IMR-90 (cell line): Measurements from ENCODE around the gene TLCD5. TPM values are rescaled to one million over a fixed set of nuclear protein-coding genes. Genes with fewer than 3 reads are reported as not detected.

Experiments used
- ATAC-seq: fragments of 200-7000 bp; cut with Tn5 transposase; 2 replicates; pipeline ENCODE4 v1.9.1; 2020; ENCODE audit warnings: low read depth, mild to moderate bottlenecking, moderate library complexity
- BruUV-seq: library from RNA; stranded (reverse); fragments of 400-500 nt; replicated peaks from 2 replicates; lab custom pipeline; 2021; lab: Mats Ljungman, UMichigan
- CTCF ChIA-PET: fragments of 300-600 bp; formaldehyde crosslinking; extraction: SDS; loops from one replicate; lab custom pipeline; 2021; ENCODE audit warnings: antibody characterized with exemption; lab: Yijun Ruan, JAX
- POLR2A ChIA-PET: fragments of 300-600 bp; sonication (Branson Sonifier 250); formaldehyde crosslinking; loops from one replicate; lab custom pipeline; 2022; ENCODE audit warnings: antibody characterized with exemption; ENCODE audit not compliant: unreplicated experiment; lab: Charles Lee
- DNase-seq: peaks from one replicate; pipeline ENCODE4 v3.0.0; 2013
- H2AFZ ChIP-seq: replicated peaks from 2 replicates; pipeline ENCODE3; 2013; ENCODE audit warnings: low read length, mild to moderate bottlenecking; ENCODE audit not compliant: poor library complexity
- H2AK5ac ChIP-seq: 2 replicates; pipeline ENCODE4 v1.6.1; 2013; ENCODE audit warnings: low read depth, low read length, inconsistent platforms
- H2AK9ac ChIP-seq: replicated peaks from 2 replicates; pipeline ENCODE3; 2013; ENCODE audit warnings: mild to moderate bottlenecking, low read depth, low read length, moderate library complexity; ENCODE audit not compliant: poor library complexity
- H2BK120ac ChIP-seq: 2 replicates; pipeline ENCODE4 v1.6.1; 2013; ENCODE audit warnings: low read depth, low read length, inconsistent platforms
- H2BK15ac ChIP-seq: 3 replicates; pipeline ENCODE4 v1.6.1; 2013; ENCODE audit warnings: low read depth, low read length, inconsistent platforms
- H2BK20ac ChIP-seq: 2 replicates; pipeline ENCODE4 v1.6.1; 2013; ENCODE audit warnings: low read depth, mild to moderate bottlenecking, inconsistent platforms, low read length, moderate library complexity
- H2BK5ac ChIP-seq: 2 replicates; pipeline ENCODE4 v1.6.1; 2013; ENCODE audit warnings: mild to moderate bottlenecking, low read depth, low read length, inconsistent platforms; ENCODE audit not compliant: poor library complexity, severe bottlenecking
- H3K14ac ChIP-seq: replicated peaks from 2 replicates; pipeline ENCODE4 v1.6.1; 2013; ENCODE audit warnings: low read depth, low read length, inconsistent platforms
- H3K18ac ChIP-seq: 2 replicates; pipeline ENCODE4 v1.6.1; 2013; ENCODE audit warnings: low read depth, low read length, control low read depth
- H3K23ac ChIP-seq: 2 replicates; pipeline ENCODE4 v1.6.1; 2013; ENCODE audit warnings: low read depth, low read length, inconsistent platforms
- H3K27ac ChIP-seq: 2 replicates; pipeline ENCODE4 v1.5.1; 2013; ENCODE audit warnings: mild to moderate bottlenecking, control low read depth, low read length; ENCODE audit not compliant: insufficient read depth
- H3K27me3 ChIP-seq: 2 replicates; pipeline ENCODE4 v1.6.1; 2013; ENCODE audit warnings: low read length; ENCODE audit not compliant: control insufficient read depth, insufficient read depth
- H3K36me3 ChIP-seq: 2 replicates; pipeline ENCODE4 v1.6.1; 2013; ENCODE audit warnings: low read length, mixed read lengths; ENCODE audit not compliant: control insufficient read depth, insufficient read depth
- H3K4ac ChIP-seq: 2 replicates; pipeline ENCODE4 v1.6.1; 2013; ENCODE audit warnings: low read depth, low read length, inconsistent platforms
- H3K4me1 ChIP-seq: 2 replicates; pipeline ENCODE4 v1.6.1; 2013; ENCODE audit warnings: low read length, mixed read lengths; ENCODE audit not compliant: control insufficient read depth, insufficient read depth
- H3K4me2 ChIP-seq: 2 replicates; pipeline ENCODE4 v1.6.1; 2013; ENCODE audit warnings: low read depth, mild to moderate bottlenecking, control low read depth, low read length, moderate library complexity
- H3K4me3 ChIP-seq: 2 replicates; pipeline ENCODE4 v1.5.1; 2013; ENCODE audit warnings: low read depth, mild to moderate bottlenecking, control low read depth, low read length, moderate library complexity; ENCODE audit not compliant: insufficient read depth
- H3K56ac ChIP-seq: 2 replicates; pipeline ENCODE4 v1.6.1; 2013; ENCODE audit warnings: low read length, inconsistent platforms; ENCODE audit not compliant: insufficient read depth; ENCODE audit errors: extremely low read depth
- H3K79me1 ChIP-seq, 2 experiments: 2 replicates each; pipeline ENCODE4 v1.6.1; 2013; ENCODE audit warnings: low read length in 2 of 2, inconsistent platforms in 1 of 2, low read depth in 1 of 2
- H3K9ac ChIP-seq: 2 replicates; pipeline ENCODE4 v1.6.1; 2013; ENCODE audit warnings: low read depth, low read length, control low read depth
- H3K9me1 ChIP-seq: 2 replicates; pipeline ENCODE4 v1.6.1; 2013; ENCODE audit warnings: low read length, inconsistent platforms; ENCODE audit not compliant: insufficient read depth
- H3K9me3 ChIP-seq: 2 replicates; pipeline ENCODE4 v1.6.1; 2013; ENCODE audit warnings: low read length; ENCODE audit not compliant: control insufficient read depth, insufficient read depth
- H4K20me1 ChIP-seq: 2 replicates; pipeline ENCODE4 v1.6.1; 2013; ENCODE audit warnings: low read length, inconsistent platforms; ENCODE audit not compliant: insufficient read depth
- H4K5ac ChIP-seq: 2 replicates; pipeline ENCODE4 v1.6.1; 2013; ENCODE audit warnings: mild to moderate bottlenecking, low read depth, low read length, control low read depth
- H4K8ac ChIP-seq, 2 experiments: 2 replicates each; pipeline ENCODE4 v1.6.1; 2013; ENCODE audit warnings: low read depth in 2 of 2, low read length in 2 of 2, control low read depth in 1 of 2, inconsistent platforms in 1 of 2
- H4K91ac ChIP-seq: 2 replicates; pipeline ENCODE4 v1.6.1; 2013; ENCODE audit warnings: low read depth, low read length, inconsistent platforms; ENCODE audit not compliant: insufficient read depth
- MAFK ChIP-seq: IDR thresholded peaks from 2 replicates; pipeline ENCODE4 v1.6.1; 2012; ENCODE audit warnings: low read depth, low read length, improper control_type of control experiment
- SMC3 ChIP-seq: fragments of 150-350 bp; IDR thresholded peaks from 2 replicates; pipeline ENCODE4 v1.6.1; 2016; ENCODE audit warnings: low read depth, mild to moderate bottlenecking, antibody characterized with exemption, low read length, moderate library complexity
- WGBS, 2 experiments: methylation state at CpG; one replicate each; pipeline versions ENCODE4 v1.1.5 to v1.1.7; 2013; ENCODE audit warnings: missing lambda C conversion rate in 2 of 2; ENCODE audit not compliant: insufficient read length in 1 of 2; ENCODE audit errors: extremely low coverage in 2 of 2; 5-methylcytosine and 5-hydroxymethylcytosine counted together
- dilution Hi-C: fragments of 300-500 bp; cut with HindIII; formaldehyde crosslinking; loops from one replicate; pipeline ENCODE4 v1.14.3; 2018; ENCODE audit warnings: low sequenced_read_pairs; ENCODE audit not compliant: unreplicated experiment
- in situ Hi-C: fragments of 300-500 bp; cut with MboI; formaldehyde crosslinking; loops from 3 replicates; pipeline ENCODE4 v1.14.3; 2019; ENCODE audit warnings: low sequenced_read_pairs, inconsistent platforms, mixed read lengths
- intact Hi-C: fragments of 100-400 bp; cut with micrococcal nuclease; formaldehyde crosslinking; loops from 2 replicates; pipeline ENCODE4 v1.10.0; 2022
- polyA plus RNA-seq, 3 experiments: library from polyadenylated mRNA; depleted of rRNA; stranded (reverse); fragments of >200 nt; gene quantifications; 2 replicates each; pipeline ENCODE4 v1.2.3, GENCODE V29; 2012; ENCODE audit warnings: low replicate concordance in 1 of 3
- total RNA-seq: library from RNA; depleted of rRNA; stranded (reverse); fragments of >200 nt; gene quantifications from 2 replicates; pipeline ENCODE4 v1.2.3, GENCODE V29; 2012

Gene TLCD5
- total and polyA plus RNA-seq, 2 of the 4 experiments (the other 2 are of a cell fraction) = 9.5 to 11.5 TPM

- peaks cover 0 to 52% of the 10 kb centered on the region in 2 experiments; a peak in 2 of 4 replicates for H3K79me1 ChIP-seq
- no peaks in the 10 kb centered on the region for H3K36me3 ChIP-seq
- H2BK20ac ChIP-seq = no peak overlapping the region
- peaks cover 7% of the 10 kb centered on the region for H3K9me1 ChIP-seq
- H3K4me1 ChIP-seq = peaks cover 8% of the 10 kb centered on the region
- ChIA-PET POLR2A (no interaction called here), CTCF (no interaction called here)
- no peak overlapping the region for H2AK9ac ChIP-seq
- H4K91ac ChIP-seq = no peak overlapping the region
- H3K14ac ChIP-seq = 0 out of 2 replicates have a peak overlapping the region, but pooled peaks have one; percentile 7
- no peak overlapping the region for H2AK5ac ChIP-seq
- no peak overlapping the region for H4K8ac ChIP-seq
- peak overlapping the region; percentile 31 for H3K4me2 ChIP-seq
- peaks cover 85% of the 10 kb centered on the region for H4K20me1 ChIP-seq
- no peaks in the 10 kb centered on the region for H3K27me3 ChIP-seq
- ATAC-seq (no peak), DNase-seq (peak; percentile 43)
- no peak overlapping the region for H3K4me3 ChIP-seq
- no peak overlapping the region for H2BK15ac ChIP-seq
- TF ChIP-seq SMC3 (no peak), MAFK (0 out of 2 replicates have a peak, but pooled peaks have one; percentile 37)
- dilution Hi-C loops = no loop called here
- no peak overlapping the region for H2AFZ ChIP-seq
- H2BK120ac ChIP-seq = no peak overlapping the region
- H3K9ac ChIP-seq = no peak overlapping the region
- H3K4ac ChIP-seq = no peak overlapping the region
- no peak overlapping the region for H3K56ac ChIP-seq
- H3K18ac ChIP-seq = no peak overlapping the region
- BruUV-seq = no TSS peak
- no CpG with 5 or more reads among the region's 1 CpG for WGBS, 2 experiments
- no peak overlapping the region for H3K27ac ChIP-seq
- intact Hi-C loops = no loop called here
- no peaks in the 10 kb centered on the region for H3K9me3 ChIP-seq
- H4K5ac ChIP-seq = no peak overlapping the region
- H3K23ac ChIP-seq = peak overlapping the region; percentile 2; the same call in 1 of the 2 replicates
- in situ Hi-C loops = loop anchor here (25.0 kb wide), 1 partner anchor 93 kb away; no protein-coding TSS in a partner anchor
- no peak overlapping the region for H2BK5ac ChIP-seq
These were observed 19.4 kb downstream of the TLCD5 start for GRCh38 chr11:120344302-120345004.
